Epithelial cell of esophagus (primary cell): ENCODE results near the gene ACTN4.
"Not testable (repeated sequence)": the region's sequence is repeated elsewhere in the genome, so short reads cannot be mapped to it uniquely, and the experiment has no call there.

ENCODE experiments used
- DNase-seq: peaks from one replicate; pipeline ENCODE4 v3.0.0; 2010; ENCODE audit warnings: low read depth
- H3K4me3 ChIP-seq: 2 replicates; pipeline ENCODE4 v1.5.1; 2011; ENCODE audit warnings: mild to moderate bottlenecking, low read length, control low read depth
- TF ChIP-seq, protein P1 (sequence below): IDR thresholded peaks from 2 replicates; pipeline ENCODE4 v1.5.1; 2011; ENCODE audit warnings: low read depth, mild to moderate bottlenecking, low read length, control low read depth, inconsistent platforms; ENCODE audit not compliant: insufficient read depth; ENCODE audit errors: missing control alignments

The ACTN4 gene

DNA sequence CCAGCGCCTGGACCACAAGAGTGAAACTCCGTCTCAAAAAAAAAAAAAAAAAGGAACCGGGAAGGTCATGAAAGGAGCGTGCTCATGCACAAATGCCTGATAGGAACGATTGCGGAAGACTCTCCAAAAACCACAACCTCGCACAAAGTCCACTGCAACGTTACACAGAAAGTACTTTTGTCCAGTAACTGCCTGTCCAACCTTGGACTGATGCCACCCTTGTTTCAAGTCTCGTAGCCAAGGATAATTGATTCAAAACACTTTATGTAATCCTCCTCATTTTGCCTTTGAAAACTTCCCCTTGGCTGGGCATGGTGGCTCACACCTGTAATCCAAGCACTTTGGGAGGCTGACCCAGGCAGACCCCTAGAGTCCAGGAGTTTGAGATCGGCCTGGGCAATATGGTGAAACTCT is 112.1 kb downstream of the ACTN4 start:
- TF ChIP-seq, protein P1, sequence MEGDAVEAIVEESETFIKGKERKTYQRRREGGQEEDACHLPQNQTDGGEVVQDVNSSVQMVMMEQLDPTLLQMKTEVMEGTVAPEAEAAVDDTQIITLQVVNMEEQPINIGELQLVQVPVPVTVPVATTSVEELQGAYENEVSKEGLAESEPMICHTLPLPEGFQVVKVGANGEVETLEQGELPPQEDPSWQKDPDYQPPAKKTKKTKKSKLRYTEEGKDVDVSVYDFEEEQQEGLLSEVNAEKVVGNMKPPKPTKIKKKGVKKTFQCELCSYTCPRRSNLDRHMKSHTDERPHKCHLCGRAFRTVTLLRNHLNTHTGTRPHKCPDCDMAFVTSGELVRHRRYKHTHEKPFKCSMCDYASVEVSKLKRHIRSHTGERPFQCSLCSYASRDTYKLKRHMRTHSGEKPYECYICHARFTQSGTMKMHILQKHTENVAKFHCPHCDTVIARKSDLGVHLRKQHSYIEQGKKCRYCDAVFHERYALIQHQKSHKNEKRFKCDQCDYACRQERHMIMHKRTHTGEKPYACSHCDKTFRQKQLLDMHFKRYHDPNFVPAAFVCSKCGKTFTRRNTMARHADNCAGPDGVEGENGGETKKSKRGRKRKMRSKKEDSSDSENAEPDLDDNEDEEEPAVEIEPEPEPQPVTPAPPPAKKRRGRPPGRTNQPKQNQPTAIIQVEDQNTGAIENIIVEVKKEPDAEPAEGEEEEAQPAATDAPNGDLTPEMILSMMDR: no peak
- H3K4me3 ChIP-seq: no peak overlapping the region
- no peak for DNase-seq

DNA sequence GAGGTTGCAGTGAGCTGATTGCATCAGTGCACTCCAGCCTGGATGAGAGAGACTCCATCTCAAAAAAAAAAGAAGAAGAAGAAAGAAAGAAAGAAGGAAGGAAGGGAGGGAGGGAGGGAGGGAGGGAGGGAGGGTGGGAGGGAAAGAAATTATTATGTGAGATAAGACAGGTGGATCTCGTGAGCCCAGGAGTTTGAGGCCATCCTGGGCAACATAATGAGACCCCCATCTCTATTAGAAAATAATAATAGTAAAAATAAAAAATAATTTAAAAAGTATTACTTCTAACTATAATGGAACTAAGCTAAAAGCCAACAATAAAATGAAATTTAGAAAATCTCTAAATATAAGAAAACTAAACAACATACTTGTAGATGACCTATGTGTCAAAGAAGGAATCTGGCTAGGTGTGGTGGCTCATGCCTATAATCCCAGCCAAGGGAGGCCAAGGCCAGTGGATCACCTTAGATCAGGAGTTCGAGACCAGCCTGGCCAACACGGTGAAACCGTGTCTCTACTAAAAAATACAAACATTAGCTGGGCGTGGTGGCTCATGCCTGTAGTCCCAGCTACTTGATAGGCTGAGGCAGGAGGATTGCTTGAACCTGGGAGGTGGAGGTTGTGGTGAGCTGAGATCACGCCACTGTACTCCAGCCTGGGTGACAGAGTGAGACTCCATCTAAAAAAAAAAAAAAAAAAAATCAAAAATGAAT is 113.5 kb downstream of the ACTN4 start:
- DNase-seq, H3K4me3 ChIP-seq: not testable (repeated sequence)

DNA sequence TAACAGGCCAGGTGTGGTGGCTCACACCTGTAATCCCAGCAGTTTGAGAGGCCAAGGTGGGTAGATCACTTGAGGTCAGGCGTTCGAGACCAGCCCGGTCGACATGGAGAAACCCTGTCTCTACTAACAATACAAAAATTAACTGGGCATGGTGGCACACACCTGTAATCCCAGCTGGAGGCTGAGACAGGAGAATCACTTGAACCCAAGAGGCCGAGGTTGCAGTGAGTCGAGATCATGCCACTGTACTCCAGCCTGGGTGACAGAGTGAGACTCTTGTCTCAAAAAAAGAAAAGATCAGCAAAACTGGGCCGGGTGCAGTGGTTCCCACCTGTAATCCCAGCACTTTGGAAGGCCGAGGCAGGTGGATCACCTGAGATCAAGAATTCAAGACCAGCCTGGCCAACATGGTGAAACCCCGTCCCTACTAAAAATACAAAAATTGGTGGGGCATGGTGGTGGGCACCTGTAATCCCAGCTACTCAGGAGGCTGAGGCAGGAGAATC is 114.5 kb downstream of the ACTN4 start:
- not testable (repeated sequence) for DNase-seq, H3K4me3 ChIP-seq

DNA sequence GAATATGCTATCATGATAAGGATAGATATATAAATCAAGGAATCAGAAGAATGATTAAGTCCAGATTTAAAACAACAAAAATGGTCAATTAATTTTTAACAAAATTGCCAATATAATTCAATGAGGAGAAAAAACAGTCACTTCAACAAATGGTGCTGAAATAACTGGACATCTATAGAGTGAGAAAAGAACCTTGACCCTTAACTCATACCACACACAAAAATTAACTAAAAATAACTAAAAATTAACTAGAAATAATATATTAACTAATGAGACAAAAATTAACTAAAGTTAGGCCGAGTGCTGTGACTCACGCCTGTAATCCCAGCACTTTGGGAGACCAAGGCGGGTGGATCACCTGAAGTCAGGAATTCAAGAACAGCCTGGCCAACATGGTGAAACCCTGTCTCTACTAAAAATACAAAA is 116.4 kb downstream of the ACTN4 start:
- TF ChIP-seq, protein P1: no peak
- no peak for DNase-seq
- H3K4me3 ChIP-seq: no peak overlapping the region

DNA sequence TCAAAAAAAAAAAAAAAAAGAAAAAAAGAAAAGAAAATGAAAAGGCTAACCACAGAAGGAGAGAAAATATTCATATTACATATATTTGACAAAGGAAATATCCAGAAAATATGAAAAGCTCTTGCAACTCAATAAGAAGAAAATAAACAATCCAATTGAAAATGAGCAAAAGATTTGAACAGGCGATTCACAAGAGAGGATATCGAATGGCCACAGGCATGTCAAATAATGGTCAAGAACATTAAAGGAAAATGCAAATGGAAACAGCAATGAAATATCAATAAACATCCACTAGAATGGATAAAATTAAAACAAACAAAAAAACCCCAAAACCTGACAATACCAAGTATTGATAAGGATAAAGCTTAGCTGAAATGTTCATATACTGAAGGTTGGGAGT is 117.8 kb downstream of the ACTN4 start:
- DNase-seq: no peak

DNA sequence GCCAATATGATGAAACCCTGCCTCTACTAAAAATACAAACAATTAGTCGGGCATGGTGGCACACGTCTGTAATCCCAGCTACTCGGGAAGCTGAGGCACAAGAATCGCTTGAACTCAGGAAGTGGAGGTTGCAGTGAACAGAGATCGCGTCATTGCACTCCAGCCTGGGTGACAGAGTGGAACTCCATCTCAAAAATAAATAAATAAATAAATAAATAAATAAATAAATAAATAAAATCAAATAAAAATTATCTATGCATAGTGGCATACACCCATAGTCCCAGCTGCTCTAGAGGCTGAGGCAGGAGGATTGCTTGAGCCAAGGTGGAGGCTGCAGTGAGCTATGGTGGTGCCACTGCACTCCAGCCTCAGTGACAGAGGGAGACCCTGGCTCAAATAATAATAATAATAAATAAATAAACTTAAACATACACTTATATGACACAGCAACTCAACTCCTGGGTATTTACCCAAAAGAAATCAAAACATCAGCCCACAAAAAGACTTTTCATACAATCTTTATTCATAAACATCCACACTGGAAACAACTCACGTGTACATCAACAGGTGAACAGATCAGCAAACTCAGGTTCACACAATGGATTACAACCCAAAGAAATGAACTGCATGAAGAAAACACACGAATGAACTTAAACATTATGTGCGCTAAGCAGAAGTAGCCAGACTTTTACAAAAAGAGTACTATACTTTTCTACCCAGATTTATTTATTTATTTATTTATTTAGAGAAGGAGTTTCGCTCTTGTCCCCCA is 119.0 kb downstream of the ACTN4 start:
- TF ChIP-seq, protein P1: no peak
- no peak for DNase-seq
- H3K4me3 ChIP-seq: no peak overlapping the region

More for the DNA sequence above, 117.8 kb downstream of the ACTN4 start:
- no peak overlapping the region for H3K4me3 ChIP-seq
- TF ChIP-seq, protein P1: no peak

DNA sequence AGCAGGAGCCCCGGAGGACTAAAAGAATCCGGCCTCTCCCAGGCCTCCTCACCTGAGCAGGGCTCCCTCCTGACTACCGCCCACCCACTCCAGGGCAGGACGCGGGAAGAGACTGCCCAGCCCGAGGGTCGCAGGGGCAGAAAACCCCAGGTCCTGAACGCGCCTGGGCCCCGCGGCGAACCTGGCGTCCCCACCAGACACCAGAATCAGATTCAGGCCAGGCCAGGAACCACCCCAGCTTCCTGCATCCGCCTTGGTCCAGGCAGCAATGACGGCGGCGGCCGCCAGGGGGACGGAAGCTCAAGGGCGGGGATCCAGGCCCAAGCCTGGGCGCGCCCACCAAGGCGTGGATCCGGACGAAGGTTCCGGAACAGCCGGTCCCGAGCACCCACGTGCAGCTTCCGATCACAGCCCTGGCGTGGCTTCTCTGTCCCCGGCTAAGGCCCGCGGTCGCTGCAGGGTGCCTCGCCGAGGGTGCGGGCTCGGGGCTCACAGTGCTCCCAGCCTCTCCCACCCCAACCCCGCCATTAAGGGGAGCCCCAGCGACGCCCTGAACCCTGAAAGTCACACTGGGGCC is 122.3 kb downstream of the ACTN4 start:
- TF ChIP-seq, protein P1: peak; percentile 75
- DNase-seq: peak; percentile 87
- no peak overlapping the region for H3K4me3 ChIP-seq

DNA sequence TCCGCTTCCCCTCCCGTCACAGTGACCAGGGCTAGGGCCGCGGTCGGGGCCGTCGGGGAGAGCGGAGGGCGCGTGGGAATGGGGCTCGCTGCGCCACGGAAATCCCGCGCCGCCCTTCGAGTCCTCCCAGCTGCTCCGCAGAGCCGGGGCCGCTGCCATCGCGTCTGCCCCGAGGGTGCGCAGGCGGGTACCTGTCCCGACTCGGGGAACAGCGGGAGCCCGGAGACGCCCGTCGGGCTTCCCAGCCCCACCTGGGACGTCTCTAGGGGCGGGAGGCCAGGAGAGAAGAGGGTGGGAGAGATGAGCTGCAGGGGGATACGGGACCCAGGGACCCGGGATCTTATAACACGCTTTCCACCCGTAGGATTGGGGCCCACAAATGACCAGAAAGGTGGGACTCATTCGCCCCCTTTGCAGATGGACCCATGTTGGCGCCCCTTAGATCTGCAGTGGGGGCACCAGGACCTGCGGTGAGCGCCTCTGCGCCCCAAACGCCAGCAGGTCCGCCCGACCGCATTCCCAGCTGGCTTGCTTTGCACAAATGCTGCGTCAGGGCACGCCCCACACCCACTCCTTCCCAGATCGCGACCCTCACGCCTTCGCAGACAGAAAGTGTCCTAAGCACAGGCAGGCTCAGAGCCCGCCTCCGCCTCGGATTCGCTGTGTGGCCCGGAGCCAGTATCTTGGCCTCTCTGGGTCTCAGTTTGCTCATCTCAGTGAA is 122.9 kb downstream of the ACTN4 start:
- DNase-seq, H3K4me3 ChIP-seq: not testable (repeated sequence)

DNA sequence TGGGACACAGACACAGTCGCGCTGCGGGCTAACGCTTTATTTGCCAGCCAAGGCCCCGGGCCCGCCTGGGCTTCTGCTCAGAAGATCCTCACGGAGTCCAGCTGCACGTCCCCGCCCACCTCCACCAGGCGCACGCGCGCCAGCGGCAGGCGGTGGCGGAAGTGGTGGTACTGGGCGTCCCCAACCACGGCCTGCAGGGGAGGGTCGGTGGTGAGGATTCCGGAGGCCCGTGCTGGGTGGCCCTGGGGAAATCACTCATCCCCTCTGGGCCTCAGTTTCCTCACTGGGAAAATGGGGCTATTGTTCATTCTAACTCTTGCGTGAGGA is 123.5 kb downstream of the ACTN4 start:
- not testable (repeated sequence) for DNase-seq, H3K4me3 ChIP-seq

DNA sequence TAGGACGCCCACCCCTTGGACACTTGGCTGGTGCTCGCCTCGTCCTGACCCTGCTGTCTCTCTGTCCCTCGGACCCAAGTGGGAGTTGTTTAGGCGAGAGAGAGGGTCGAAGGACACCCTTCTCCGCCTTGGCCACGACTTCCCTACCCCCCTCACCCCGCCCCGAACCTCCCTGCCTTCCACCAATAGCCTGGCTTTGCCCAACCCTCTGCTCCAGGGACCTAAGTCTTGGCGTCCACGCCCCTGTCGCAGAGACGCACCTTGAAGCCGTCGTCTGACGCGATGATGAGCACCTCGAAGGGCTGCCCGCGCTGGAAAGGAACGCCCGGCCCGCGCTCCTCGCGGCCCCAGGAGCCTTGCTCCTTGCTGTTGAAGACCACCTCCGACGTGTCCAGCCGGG is 124.1 kb downstream of the ACTN4 start:
- not testable (repeated sequence) for DNase-seq, H3K4me3 ChIP-seq
